DND-41 (cell line): ENCODE data around the gene GOLGA7B.

Experiments
- ATAC-seq: fragments of 200-7000 bp; cut with Tn5 transposase; 3 replicates; pipeline ENCODE4 v1.9.1; 2021; ENCODE audit warnings: low read depth; ENCODE audit not compliant: insufficient read depth
- DNase-seq: peaks from one replicate; pipeline ENCODE4 v3.0.0-alpha.2; 2020
- H2AFZ ChIP-seq: 2 replicates; pipeline ENCODE4 v1.6.0; 2012; ENCODE audit warnings: low read depth, low read length
- H3K27ac ChIP-seq: 2 replicates; pipeline ENCODE4 v1.5.1; 2012; ENCODE audit warnings: low read length, inconsistent platforms
- H3K27me3 ChIP-seq: fragments of 200-600 bp; sonication (generic); 2 replicates; pipeline ENCODE4 v1.6.0; 2012; ENCODE audit warnings: low read length, mild to moderate bottlenecking, inconsistent platforms; ENCODE audit not compliant: insufficient read depth, poor library complexity
- H3K36me3 ChIP-seq: 2 replicates; pipeline ENCODE4 v1.5.1; 2012; ENCODE audit warnings: low read length, inconsistent platforms; ENCODE audit not compliant: insufficient read depth
- H3K4me1 ChIP-seq: 2 replicates; pipeline ENCODE4 v1.5.1; 2012; ENCODE audit warnings: mild to moderate bottlenecking, low read length; ENCODE audit not compliant: insufficient read depth
- H3K4me2 ChIP-seq: 2 replicates; pipeline ENCODE4 v1.6.0; 2012; ENCODE audit warnings: mild to moderate bottlenecking, moderate library complexity, low read length, inconsistent platforms; ENCODE audit not compliant: insufficient read depth
- H3K4me3 ChIP-seq, 2 experiments: fragments of 200-600 bp in 1 of 2; shearing (Covaris generic) in 1 of 2; 2 replicates each; pipeline ENCODE4 v1.5.1; 2012 to 2016; ENCODE audit warnings: inconsistent platforms in 2 of 2, low read length in 2 of 2, mild to moderate bottlenecking in 2 of 2, low read depth in 1 of 2, moderate library complexity in 1 of 2
- H3K79me2 ChIP-seq: 2 replicates; pipeline ENCODE4 v1.6.0; 2012; ENCODE audit warnings: low read length, inconsistent platforms; ENCODE audit not compliant: insufficient read depth
- H3K9ac ChIP-seq: 2 replicates; pipeline ENCODE4 v1.6.0; 2012; ENCODE audit warnings: low read depth, mild to moderate bottlenecking, inconsistent platforms, low read length, moderate library complexity
- H3K9me3 ChIP-seq: 2 replicates; pipeline ENCODE4 v1.5.1; 2012; ENCODE audit warnings: low read length, moderate library complexity, mild to moderate bottlenecking, inconsistent platforms; ENCODE audit not compliant: insufficient read depth, severe bottlenecking
- H4K20me1 ChIP-seq: 2 replicates; pipeline ENCODE4 v1.6.0; 2012; ENCODE audit warnings: low read length; ENCODE audit not compliant: insufficient read depth
- EZH2 ChIP-seq: IDR thresholded peaks from 3 replicates; pipeline ENCODE4 v1.6.1; 2012; ENCODE audit warnings: borderline replicate concordance, low read depth, mild to moderate bottlenecking, moderate library complexity, low read length, inconsistent platforms; ENCODE audit not compliant: severe bottlenecking
- TF ChIP-seq, protein P1 (sequence below): IDR thresholded peaks from 2 replicates; pipeline ENCODE4 v1.5.1; 2012; ENCODE audit warnings: borderline replicate concordance, low read length, moderate library complexity, mild to moderate bottlenecking; ENCODE audit not compliant: poor library complexity, severe bottlenecking; ENCODE audit errors: extremely low read depth

GOLGA7B gene

DNA sequence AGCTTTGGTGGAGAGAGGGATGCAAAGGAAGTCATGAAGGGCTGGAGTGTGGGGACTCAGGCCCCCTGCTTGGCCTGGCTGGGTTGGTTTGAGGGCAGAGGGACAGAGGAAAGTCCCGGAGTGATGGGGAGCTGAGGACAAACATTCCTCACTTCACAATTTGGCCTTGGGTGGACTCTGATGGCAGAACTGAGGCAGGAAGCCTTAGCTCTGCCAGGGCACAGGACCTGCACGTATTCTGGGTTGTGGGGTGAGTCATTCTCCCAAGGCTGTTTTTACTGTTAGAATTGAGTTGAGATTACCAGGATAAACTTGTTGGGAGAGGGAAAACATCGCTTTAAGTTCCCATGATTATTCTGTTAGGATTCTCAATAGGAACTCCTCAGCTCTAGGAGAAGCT is 2.6 kb downstream of the GOLGA7B start:
- no peak for ATAC-seq
- no peak overlapping the region for H3K4me3 ChIP-seq
- no peaks in the 10 kb centered on the region for H3K9me3 ChIP-seq
- no peak for DNase-seq
- no peaks in the 10 kb centered on the region for H3K79me2 ChIP-seq
- H3K4me1 ChIP-seq: peaks cover 14% of the 10 kb centered on the region
- peaks cover 15% of the 10 kb centered on the region for H3K27me3 ChIP-seq
- no peak overlapping the region for H3K4me2 ChIP-seq
- H3K9ac ChIP-seq: no peak overlapping the region
- H4K20me1 ChIP-seq: peaks cover 20% of the 10 kb centered on the region
- H3K36me3 ChIP-seq: no peaks in the 10 kb centered on the region
- no peak overlapping the region for H3K27ac ChIP-seq
- H2AFZ ChIP-seq: no peak overlapping the region
- TF ChIP-seq EZH2: no peak
- TF ChIP-seq, protein P1, sequence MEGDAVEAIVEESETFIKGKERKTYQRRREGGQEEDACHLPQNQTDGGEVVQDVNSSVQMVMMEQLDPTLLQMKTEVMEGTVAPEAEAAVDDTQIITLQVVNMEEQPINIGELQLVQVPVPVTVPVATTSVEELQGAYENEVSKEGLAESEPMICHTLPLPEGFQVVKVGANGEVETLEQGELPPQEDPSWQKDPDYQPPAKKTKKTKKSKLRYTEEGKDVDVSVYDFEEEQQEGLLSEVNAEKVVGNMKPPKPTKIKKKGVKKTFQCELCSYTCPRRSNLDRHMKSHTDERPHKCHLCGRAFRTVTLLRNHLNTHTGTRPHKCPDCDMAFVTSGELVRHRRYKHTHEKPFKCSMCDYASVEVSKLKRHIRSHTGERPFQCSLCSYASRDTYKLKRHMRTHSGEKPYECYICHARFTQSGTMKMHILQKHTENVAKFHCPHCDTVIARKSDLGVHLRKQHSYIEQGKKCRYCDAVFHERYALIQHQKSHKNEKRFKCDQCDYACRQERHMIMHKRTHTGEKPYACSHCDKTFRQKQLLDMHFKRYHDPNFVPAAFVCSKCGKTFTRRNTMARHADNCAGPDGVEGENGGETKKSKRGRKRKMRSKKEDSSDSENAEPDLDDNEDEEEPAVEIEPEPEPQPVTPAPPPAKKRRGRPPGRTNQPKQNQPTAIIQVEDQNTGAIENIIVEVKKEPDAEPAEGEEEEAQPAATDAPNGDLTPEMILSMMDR: no peak

DNA sequence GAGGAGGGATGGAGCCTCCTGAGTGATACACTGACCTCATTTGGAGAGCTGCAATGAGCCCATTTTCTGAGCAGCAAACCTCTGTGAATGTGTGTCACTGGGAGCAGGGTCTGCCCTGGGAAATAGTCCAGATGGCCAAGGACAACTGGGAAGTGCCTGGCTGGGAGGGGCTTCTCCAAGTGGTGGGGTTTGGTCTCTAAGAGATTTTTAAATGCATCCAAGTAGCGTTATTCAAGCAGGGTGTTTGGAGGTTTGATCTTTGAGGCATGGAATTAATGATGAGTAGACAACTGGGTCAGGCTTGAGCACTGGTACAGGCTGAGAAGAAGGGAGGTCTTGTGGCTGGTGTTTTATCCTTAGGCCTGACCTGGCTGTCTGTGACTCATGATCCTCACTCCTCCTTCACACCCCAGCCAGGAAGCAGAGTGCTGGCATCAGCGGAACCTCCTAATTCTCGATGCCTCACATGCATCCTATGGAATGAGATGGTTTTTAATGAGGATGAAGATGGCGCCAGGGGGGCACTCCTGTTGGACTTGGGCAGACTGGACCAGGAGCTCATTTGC is 3.3 kb downstream of the GOLGA7B start:
- DNase-seq (no peak), ATAC-seq (no peak)
- H3K27me3 ChIP-seq: peaks cover 15% of the 10 kb centered on the region
- H3K4me3 ChIP-seq: no peak overlapping the region
- no peaks in the 10 kb centered on the region for H3K36me3 ChIP-seq
- no peak overlapping the region for H3K27ac ChIP-seq
- no peak for TF ChIP-seq EZH2
- TF ChIP-seq, protein P1: no peak
- H3K79me2 ChIP-seq: no peaks in the 10 kb centered on the region
- peaks cover 14% of the 10 kb centered on the region for H3K4me1 ChIP-seq
- H4K20me1 ChIP-seq: peaks cover 20% of the 10 kb centered on the region
- no peak overlapping the region for H2AFZ ChIP-seq
- no peak overlapping the region for H3K9ac ChIP-seq
- H3K4me2 ChIP-seq: no peak overlapping the region
- H3K9me3 ChIP-seq: no peaks in the 10 kb centered on the region

DNA sequence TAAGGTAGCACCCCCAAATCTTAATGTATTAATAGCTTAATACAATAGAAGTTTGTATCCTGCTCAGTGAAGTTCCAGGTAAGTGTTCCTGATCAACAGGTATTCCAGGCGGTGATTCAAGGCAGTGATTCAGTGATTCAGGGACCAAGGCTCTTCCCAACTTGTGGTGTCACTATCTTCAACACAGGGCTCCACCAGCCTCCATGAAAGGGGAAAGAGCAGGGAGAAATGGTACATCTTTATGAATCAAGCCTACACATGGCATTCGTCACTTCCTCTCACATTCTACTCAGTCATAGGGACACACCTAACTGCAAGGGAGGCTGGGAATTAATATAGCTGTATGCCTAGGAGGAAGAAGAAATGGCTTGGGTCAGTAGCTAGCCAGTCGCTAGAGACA is 5.1 kb downstream of the GOLGA7B start:
- Histone ChIP-seq H3K27ac (no peak overlapping the region), H3K4me2 (no peak overlapping the region), H3K9me3 (no peaks in the 10 kb centered on the region), H3K36me3 (no peaks in the 10 kb centered on the region), H2AFZ (no peak overlapping the region), H4K20me1 (peaks cover 16% of the 10 kb centered on the region), H3K9ac (no peak overlapping the region), H3K4me1 (peaks cover 5% of the 10 kb centered on the region), H3K27me3 (peaks cover 11% of the 10 kb centered on the region), H3K79me2 (no peaks in the 10 kb centered on the region), H3K4me3 (no peak overlapping the region)
- no peak for TF ChIP-seq EZH2
- TF ChIP-seq, protein P1: no peak
- no peak for ATAC-seq
- no peak for DNase-seq
